PC-9 (cell line): ENCODE data around the gene AOC3. TPM values are rescaled to one million over a fixed set of nuclear protein-coding genes. Genes with fewer than 3 reads are reported as not detected.
"Not testable (repeated sequence)": the region's sequence is repeated elsewhere in the genome, so short reads cannot be mapped to it uniquely, and the experiment has no call there.

Experiments used
- BruUV-seq: library from RNA; stranded (reverse); fragments of 400-500 nt; replicated peaks from 2 replicates; lab custom pipeline; 2021; lab: Mats Ljungman, UMichigan
- CTCF ChIA-PET: fragments of 300-600 bp; sonication (Branson Sonifier 250); formaldehyde crosslinking; loops from one replicate; lab custom pipeline; 2022; ENCODE audit warnings: antibody characterized with exemption; lab: Charles Lee
- POLR2A ChIA-PET: fragments of 300-600 bp; sonication (Branson Sonifier 250); formaldehyde crosslinking; loops from one replicate; lab custom pipeline; 2022; ENCODE audit warnings: antibody characterized with exemption; ENCODE audit not compliant: unreplicated experiment; lab: Charles Lee
- DNase-seq, 2 experiments: peaks; one replicate each; pipeline versions ENCODE4 v3.0.0 to v3.0.0-alpha.2; 2015 to 2022; ENCODE audit warnings: mixed read lengths in 1 of 2
- H2AFZ ChIP-seq: fragments of 200-600 bp; sonication (generic); 2 replicates; pipeline ENCODE4 v1.8.1; 2017; ENCODE audit warnings: antibody characterized with exemption
- H3F3A ChIP-seq: fragments of 200-600 bp; sonication (generic); 2 replicates; pipeline ENCODE4 v1.8.1; 2017; ENCODE audit warnings: antibody characterized with exemption, mild to moderate bottlenecking, low read depth; ENCODE audit not compliant: insufficient read depth
- H3K27ac ChIP-seq: fragments of 200-600 bp; sonication (generic); 2 replicates; pipeline ENCODE4 v1.6.1; 2016; ENCODE audit warnings: mixed run types
- H3K27me3 ChIP-seq: fragments of 200-600 bp; sonication (generic); 2 replicates; pipeline ENCODE4 v1.6.1; 2016; ENCODE audit warnings: low read depth, mixed run types; ENCODE audit not compliant: insufficient read depth
- H3K36me3 ChIP-seq: fragments of 200-600 bp; sonication (generic); 2 replicates; pipeline ENCODE4 v1.6.1; 2016; ENCODE audit warnings: low read depth, mixed run types
- H3K4me1 ChIP-seq: fragments of 200-600 bp; sonication (generic); replicated peaks from 2 replicates; pipeline ENCODE4 v1.6.1; 2016; ENCODE audit warnings: mixed run types; ENCODE audit not compliant: insufficient read depth
- H3K4me2 ChIP-seq: fragments of 200-600 bp; sonication (generic); 2 replicates; pipeline ENCODE4 v1.6.1; 2017; ENCODE audit warnings: mixed run types
- H3K4me3 ChIP-seq: fragments of 200-600 bp; sonication (generic); 2 replicates; pipeline ENCODE4 v1.6.1; 2016; ENCODE audit warnings: mixed run types
- H3K79me2 ChIP-seq: fragments of 200-600 bp; sonication (generic); 2 replicates; pipeline ENCODE4 v1.6.1; 2017; ENCODE audit warnings: low read depth, mixed run types
- H3K9me2 ChIP-seq: fragments of 200-600 bp; sonication (generic); 2 replicates; pipeline ENCODE4 v1.8.1; 2017; ENCODE audit warnings: mild to moderate bottlenecking; ENCODE audit not compliant: insufficient read depth
- H3K9me3 ChIP-seq: fragments of 200-600 bp; sonication (generic); 2 replicates; pipeline ENCODE4 v1.8.1; 2016; ENCODE audit warnings: low read depth; ENCODE audit not compliant: insufficient read depth
- H4K20me1 ChIP-seq: fragments of 200-600 bp; sonication (generic); 2 replicates; pipeline ENCODE4 v1.8.1; 2017; ENCODE audit not compliant: insufficient read depth
- EZH2 ChIP-seq: fragments of 200-600 bp; sonication (generic); IDR thresholded peaks from 2 replicates; pipeline ENCODE4 v1.8.0; 2017; ENCODE audit warnings: antibody characterized with exemption, low read depth
- intact Hi-C: fragments of 100-400 bp; cut with micrococcal nuclease; formaldehyde crosslinking; loops from one replicate; pipeline ENCODE4 v1.10.0; 2022; ENCODE audit not compliant: unreplicated experiment
- total RNA-seq: library from RNA; stranded (reverse); gene quantifications from 2 replicates; pipeline ENCODE4 v1.2.3, GENCODE V29; 2021
- TF ChIP-seq, protein P1 (sequence below): fragments of 200-600 bp; sonication (generic); conservative IDR thresholded peaks from 2 replicates; pipeline ENCODE4 v1.6.1; 2017; ENCODE audit warnings: mixed run types, antibody characterized with exemption, mild to moderate bottlenecking, moderate library complexity

Gene AOC3
- total RNA-seq, 1 experiment from 2014 or later = 0.98 TPM

DNA sequence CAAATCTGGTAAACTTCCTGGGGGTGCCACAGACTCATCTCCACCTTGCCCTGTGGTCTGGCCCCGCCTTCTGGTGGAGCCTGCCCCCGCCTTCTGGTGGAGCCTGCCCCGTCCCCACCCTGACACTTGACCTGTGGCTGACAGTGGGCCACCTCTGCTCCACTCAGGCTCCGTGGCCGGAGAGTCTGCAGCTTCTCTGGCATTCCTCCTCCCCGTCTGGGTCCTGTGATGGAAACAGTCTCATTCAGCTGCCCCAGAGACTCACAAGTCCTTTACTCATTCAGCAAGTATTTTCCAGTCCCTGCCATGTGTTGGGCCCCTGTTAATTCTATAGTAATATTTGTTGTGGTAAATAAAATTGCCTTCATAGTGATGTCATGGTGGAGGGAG is 28.6 kb downstream of the AOC3 start:
- TF ChIP-seq EZH2 = no peak
- TF ChIP-seq, protein P1, sequence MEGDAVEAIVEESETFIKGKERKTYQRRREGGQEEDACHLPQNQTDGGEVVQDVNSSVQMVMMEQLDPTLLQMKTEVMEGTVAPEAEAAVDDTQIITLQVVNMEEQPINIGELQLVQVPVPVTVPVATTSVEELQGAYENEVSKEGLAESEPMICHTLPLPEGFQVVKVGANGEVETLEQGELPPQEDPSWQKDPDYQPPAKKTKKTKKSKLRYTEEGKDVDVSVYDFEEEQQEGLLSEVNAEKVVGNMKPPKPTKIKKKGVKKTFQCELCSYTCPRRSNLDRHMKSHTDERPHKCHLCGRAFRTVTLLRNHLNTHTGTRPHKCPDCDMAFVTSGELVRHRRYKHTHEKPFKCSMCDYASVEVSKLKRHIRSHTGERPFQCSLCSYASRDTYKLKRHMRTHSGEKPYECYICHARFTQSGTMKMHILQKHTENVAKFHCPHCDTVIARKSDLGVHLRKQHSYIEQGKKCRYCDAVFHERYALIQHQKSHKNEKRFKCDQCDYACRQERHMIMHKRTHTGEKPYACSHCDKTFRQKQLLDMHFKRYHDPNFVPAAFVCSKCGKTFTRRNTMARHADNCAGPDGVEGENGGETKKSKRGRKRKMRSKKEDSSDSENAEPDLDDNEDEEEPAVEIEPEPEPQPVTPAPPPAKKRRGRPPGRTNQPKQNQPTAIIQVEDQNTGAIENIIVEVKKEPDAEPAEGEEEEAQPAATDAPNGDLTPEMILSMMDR = no peak
- Histone ChIP-seq H3K9me2 (no peaks in the 10 kb centered on the region), H3K9me3 (no peaks in the 10 kb centered on the region), H3K36me3 (no peaks in the 10 kb centered on the region), H3K4me2 (no peak overlapping the region), H4K20me1 (no peaks in the 10 kb centered on the region), H3K27ac (no peak overlapping the region), H3K27me3 (peaks cover 36% of the 10 kb centered on the region), H3F3A (peaks cover 2% of the 10 kb centered on the region; the same call in 1 of the 2 replicates), H3K4me3 (no peak overlapping the region), H3K4me1 (peaks cover 6% of the 10 kb centered on the region; the same call in 1 of the 2 replicates), H3K79me2 (no peaks in the 10 kb centered on the region), H2AFZ (no peak overlapping the region)
- no peak for DNase-seq
- ChIA-PET POLR2A (no interaction called here), CTCF (no interaction called here)
- BruUV-seq = no TSS peak
- intact Hi-C loops = no loop called here

DNA sequence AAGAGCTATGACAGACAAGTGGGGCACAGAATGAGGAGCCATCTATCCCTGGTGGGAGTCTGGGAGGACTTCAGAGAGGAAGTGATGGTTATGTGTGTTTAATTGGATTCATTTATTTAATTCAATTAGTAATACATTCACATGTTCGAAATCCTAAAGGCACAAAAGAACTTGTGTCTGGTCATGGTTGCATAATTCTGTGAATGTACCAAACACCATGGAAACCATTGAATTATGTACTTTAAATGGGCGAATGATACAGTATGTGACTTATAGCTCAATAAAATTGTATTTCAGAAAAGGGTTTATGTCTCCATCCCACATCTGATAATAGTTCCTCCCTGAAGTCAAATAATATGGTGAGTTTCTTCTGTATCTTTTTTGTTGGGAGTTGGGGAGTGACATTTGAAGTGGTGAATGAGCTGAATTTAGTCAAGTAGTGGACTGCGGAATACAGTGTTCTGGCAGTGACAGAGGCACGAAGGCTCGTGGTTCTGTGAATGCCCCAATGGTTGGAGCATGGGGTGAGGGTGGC is 29.8 kb downstream of the AOC3 start:
- Histone ChIP-seq H3K4me3 (no peak overlapping the region), H3K79me2 (no peaks in the 10 kb centered on the region), H3K9me2 (no peaks in the 10 kb centered on the region), H3K4me2 (no peak overlapping the region), H3K27ac (no peak overlapping the region), H4K20me1 (no peaks in the 10 kb centered on the region), H3K36me3 (no peaks in the 10 kb centered on the region), H3K27me3 (peaks cover 36% of the 10 kb centered on the region), H3F3A (peaks cover 4% of the 10 kb centered on the region; the same call in 1 of the 2 replicates), H2AFZ (no peak overlapping the region), H3K4me1 (peaks cover 6% of the 10 kb centered on the region; the same call in 1 of the 2 replicates), H3K9me3 (no peaks in the 10 kb centered on the region)
- BruUV-seq = no TSS peak
- CTCF ChIA-PET = interaction anchor here (0.7 kb wide), 1 partner anchor 18 kb away, joined by 3 read pairs; no protein-coding TSS in a partner anchor
- intact Hi-C loops = no loop called here
- POLR2A ChIA-PET = no interaction called here
- no peak for DNase-seq
- TF ChIP-seq, protein P1 = no peak
- TF ChIP-seq EZH2 = no peak

DNA sequence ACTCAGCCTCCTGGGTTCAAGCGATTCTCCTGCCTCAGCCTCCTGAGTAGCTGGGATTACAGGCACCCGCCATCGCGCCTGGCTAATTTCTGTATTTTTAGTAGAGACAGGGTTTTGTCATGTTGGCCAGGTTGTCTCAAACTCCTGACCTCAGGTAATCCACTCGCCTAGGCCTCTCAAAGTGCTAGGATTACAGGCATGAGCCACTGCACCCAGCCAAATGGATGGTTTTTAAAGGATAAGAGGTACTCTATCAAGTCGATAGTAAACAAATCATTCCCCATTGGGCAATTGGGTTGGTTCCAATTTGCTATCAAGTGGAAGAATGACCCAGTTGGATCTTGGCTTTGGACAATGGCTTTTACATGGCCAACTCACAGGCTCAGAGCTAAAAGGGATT is 30.7 kb downstream of the AOC3 start:
- BruUV-seq, H3F3A ChIP-seq, H3K9me2 ChIP-seq, H3K79me2 ChIP-seq, H3K4me3 ChIP-seq, H3K36me3 ChIP-seq, H2AFZ ChIP-seq, DNase-seq, H3K27ac ChIP-seq, H3K9me3 ChIP-seq, POLR2A ChIA-PET, H3K4me2 ChIP-seq, intact Hi-C loops, H4K20me1 ChIP-seq, H3K4me1 ChIP-seq: not testable (repeated sequence)
- peaks cover 31% of the 10 kb centered on the region for H3K27me3 ChIP-seq
- CTCF ChIA-PET = interaction anchor here (0.7 kb wide), 1 partner anchor 216 kb away, joined by 3 read pairs; no protein-coding TSS in a partner anchor
